Endothelial cell (in vitro differentiated cells): Measurements from ENCODE around the gene COPB1. TPM values are rescaled to one million over a fixed set of nuclear protein-coding genes. Genes with fewer than 3 reads are reported as not detected.

Experiments
- DNase-seq: peaks from one replicate; pipeline ENCODE4 v3.0.0; 2021; ENCODE audit warnings: low spot score
- H3K27ac Mint-ChIP-seq: one replicate; pipeline ENCODE4 v1.8.0; 2021; ENCODE audit warnings: mixed read lengths, inconsistent platforms; ENCODE audit not compliant: unreplicated experiment
- H3K27me3 Mint-ChIP-seq: one replicate; pipeline ENCODE4 v1.8.0; 2021; ENCODE audit warnings: mild to moderate bottlenecking, moderate library complexity, mixed read lengths, inconsistent platforms; ENCODE audit not compliant: unreplicated experiment
- H3K36me3 Mint-ChIP-seq: one replicate; pipeline ENCODE4 v1.8.0; 2021; ENCODE audit warnings: mild to moderate bottlenecking, low read depth, mixed read lengths, inconsistent platforms; ENCODE audit not compliant: unreplicated experiment
- H3K4me1 Mint-ChIP-seq: one replicate; pipeline ENCODE4 v1.8.0; 2021; ENCODE audit warnings: mild to moderate bottlenecking, mixed read lengths, inconsistent platforms; ENCODE audit not compliant: unreplicated experiment
- H3K4me3 Mint-ChIP-seq: one replicate; pipeline ENCODE4 v1.8.0; 2021; ENCODE audit warnings: mild to moderate bottlenecking, mixed read lengths, inconsistent platforms; ENCODE audit not compliant: unreplicated experiment
- H3K9me3 Mint-ChIP-seq: one replicate; pipeline ENCODE4 v1.8.0; 2021; ENCODE audit warnings: mixed read lengths, inconsistent platforms; ENCODE audit not compliant: unreplicated experiment
- CTCF ChIP-seq: fragments of 200-600 bp; sonication (generic); IDR thresholded peaks from one replicate; pipeline ENCODE4 v1.5.0; 2021; ENCODE audit warnings: antibody characterized with exemption; ENCODE audit not compliant: unreplicated experiment
- total RNA-seq: library from RNA; stranded (reverse); fragmentation: NEBNext Ultra II Directional; extraction: Animal tissue kit (Norgen Biotek cat#: 25700); gene quantifications from one replicate; pipeline ENCODE4 v1.2.1, GENCODE V29; 2021; ENCODE audit not compliant: unreplicated experiment

Gene COPB1
- total RNA-seq, 1 donor from 2014 or later, result 132 TPM

DNA sequence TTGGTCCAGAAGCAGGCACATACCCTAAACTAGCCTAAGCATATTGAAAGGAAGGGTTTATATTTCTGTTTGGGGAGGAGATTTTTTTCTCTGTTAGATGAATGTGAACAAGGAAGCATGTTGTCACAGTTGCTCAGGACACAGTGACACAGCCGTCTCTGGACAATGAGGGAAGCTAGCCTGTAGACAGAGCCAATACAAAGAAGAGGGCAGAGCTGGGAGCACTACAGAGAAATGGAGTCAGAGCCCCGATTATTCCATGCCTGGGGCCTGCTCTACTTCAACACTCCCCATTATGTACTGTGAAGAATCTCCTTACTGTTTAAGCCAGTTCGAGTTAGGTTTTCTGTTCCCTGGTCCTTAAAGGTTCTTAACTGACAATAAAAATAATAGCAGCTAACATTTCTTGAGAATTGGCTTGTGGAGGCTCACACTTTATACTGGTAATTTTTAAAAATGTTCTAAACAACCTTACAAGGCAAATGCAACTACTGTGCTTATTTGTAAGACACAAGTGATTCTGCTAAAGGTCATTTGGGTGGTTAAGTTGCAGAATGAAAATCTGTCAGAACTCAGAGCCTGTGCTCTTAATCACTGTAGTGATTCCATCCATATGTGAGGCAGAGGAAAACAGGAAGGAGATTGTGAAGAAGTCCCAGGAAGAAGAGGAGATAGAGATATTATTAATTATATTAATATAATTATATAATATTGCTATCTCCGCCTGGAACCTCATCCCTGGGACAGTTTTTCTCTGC lies 81.8 kb downstream of the COPB1 start:
- peaks cover 22% of the 10 kb centered on the region for H3K4me1 Mint-ChIP-seq
- H3K36me3 Mint-ChIP-seq, result no peaks in the 10 kb centered on the region
- no peak overlapping the region for H3K4me3 Mint-ChIP-seq
- H3K27ac Mint-ChIP-seq, result no peak overlapping the region
- no peak for TF ChIP-seq CTCF
- peaks cover 5% of the 10 kb centered on the region for H3K27me3 Mint-ChIP-seq
- H3K9me3 Mint-ChIP-seq, result no peaks in the 10 kb centered on the region
- no peak for DNase-seq

DNA sequence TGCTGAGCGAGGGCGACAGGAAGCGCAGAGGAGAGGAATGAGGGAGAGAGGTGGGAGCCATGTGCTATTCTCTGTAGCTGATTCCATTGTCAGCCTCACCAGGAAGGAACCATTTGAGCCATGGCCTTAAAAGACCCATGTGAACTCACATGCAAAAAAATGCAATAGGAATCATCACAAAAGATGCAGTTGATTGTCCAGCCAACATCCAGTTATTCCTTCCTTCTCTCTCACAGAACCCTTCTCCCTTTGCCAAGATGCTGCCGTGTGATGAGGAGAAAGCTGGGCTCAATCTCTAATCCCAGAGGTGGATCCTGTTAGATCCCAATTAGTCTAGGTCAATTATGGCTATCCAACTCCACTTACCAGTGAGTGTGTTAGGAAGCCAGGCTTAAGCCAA lies 82.4 kb downstream of the COPB1 start:
- no peaks in the 10 kb centered on the region for H3K36me3 Mint-ChIP-seq
- peaks cover 22% of the 10 kb centered on the region for H3K4me1 Mint-ChIP-seq
- no peaks in the 10 kb centered on the region for H3K9me3 Mint-ChIP-seq
- peaks cover 5% of the 10 kb centered on the region for H3K27me3 Mint-ChIP-seq
- TF ChIP-seq CTCF, result no peak
- no peak for DNase-seq
- H3K27ac Mint-ChIP-seq, result peak overlapping the region; percentile 4
- no peak overlapping the region for H3K4me3 Mint-ChIP-seq

DNA sequence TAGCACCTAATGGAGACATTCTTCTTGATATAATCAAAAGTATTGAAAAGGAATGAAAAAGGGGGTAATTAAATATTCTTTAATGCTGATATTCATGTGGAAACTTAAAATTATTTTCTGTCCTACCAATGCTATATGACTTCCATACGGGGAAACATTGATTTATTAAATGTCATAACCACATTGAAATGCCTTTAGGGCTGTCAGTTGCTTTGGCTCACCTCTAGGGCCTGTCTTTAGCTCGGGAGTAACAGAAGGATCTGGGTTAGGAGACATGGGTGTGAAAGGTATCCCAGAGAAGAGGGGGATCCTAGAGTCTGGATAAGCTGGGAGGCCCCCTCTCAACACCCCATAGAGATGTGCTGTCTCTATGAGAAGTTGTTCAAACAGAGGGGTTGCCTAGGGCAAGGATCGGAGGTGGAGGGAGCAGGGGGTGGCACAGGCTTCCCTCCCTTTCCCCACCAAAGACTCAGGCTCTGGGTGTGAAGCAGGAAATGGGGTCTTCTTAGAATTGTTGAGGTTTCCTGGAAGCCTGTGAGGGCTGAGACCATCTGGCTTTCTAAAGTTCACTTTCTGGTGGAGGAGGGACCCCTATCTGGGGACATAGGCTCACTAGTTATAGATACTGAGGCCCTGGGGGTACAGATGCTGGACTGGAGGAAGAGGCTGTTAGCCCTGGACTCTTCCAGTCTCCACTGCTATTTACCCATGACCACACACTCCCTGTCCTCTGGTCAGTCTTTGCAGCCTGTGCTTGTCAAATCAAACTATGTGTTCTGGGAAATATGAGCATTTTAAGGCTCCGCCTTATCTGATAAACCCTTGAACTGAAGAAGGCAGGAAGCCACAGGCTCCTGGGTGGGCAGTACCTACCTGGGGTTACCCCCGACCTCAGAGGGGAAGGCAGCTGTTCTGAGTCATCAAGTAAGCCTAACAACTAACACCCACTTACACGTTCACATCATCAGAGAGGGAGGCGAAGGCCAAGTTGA lies 84.8 kb downstream of the COPB1 start:
- no peaks in the 10 kb centered on the region for H3K9me3 Mint-ChIP-seq
- peaks cover 26% of the 10 kb centered on the region for H3K4me1 Mint-ChIP-seq
- H3K4me3 Mint-ChIP-seq, result no peak overlapping the region
- DNase-seq, result no peak
- H3K36me3 Mint-ChIP-seq, result no peaks in the 10 kb centered on the region
- H3K27me3 Mint-ChIP-seq, result peaks cover 5% of the 10 kb centered on the region
- no peak for TF ChIP-seq CTCF
- no peak overlapping the region for H3K27ac Mint-ChIP-seq

DNA sequence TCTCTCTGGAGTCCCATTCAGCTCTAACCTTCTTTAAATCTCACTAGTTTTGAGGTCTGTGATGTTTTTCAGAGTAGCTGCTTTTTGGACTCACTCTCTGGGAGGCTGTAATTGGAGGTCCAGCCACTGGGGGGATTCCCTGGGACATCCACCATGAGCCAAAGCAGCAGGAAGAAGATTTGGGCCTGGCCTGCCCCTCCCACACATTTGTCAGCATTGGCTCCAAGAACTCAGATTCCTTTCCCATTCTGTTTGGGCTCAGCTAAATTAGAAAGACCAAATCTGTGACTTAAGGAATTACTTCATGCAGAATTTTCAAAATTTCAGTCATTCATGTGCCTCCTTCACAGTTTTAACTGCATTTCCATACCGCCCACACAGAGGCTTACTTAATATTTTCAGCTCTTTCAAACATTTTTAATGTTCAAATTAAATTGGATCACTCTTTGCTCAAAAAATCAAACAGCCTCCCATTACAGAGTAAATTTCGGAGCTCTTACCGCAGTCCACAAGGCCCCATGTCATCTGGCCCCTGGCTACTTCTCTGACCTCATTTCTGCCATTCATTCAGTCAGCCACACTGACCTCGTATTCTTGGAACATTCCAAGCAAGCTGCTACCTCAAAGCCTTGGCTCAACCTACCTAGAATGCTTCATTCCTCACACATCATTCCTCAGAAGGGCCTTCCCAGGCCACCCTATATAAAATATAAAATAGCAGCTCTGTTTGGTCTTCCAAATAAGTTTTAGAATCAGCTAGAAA lies 86.1 kb downstream of the COPB1 start:
- peak; percentile 54 for TF ChIP-seq CTCF
- no peaks in the 10 kb centered on the region for H3K9me3 Mint-ChIP-seq
- no peak overlapping the region for H3K27ac Mint-ChIP-seq
- peaks cover 31% of the 10 kb centered on the region for H3K4me1 Mint-ChIP-seq
- no peak overlapping the region for H3K4me3 Mint-ChIP-seq
- no peaks in the 10 kb centered on the region for H3K36me3 Mint-ChIP-seq
- H3K27me3 Mint-ChIP-seq, result peaks cover 5% of the 10 kb centered on the region
- DNase-seq, result peak; percentile 36
